Stimulated activated CD4-positive, alpha-beta T cell treated with anti-CD3 and anti-CD28 coated beads, Interleukin-4, amount 100 ng/mL, for 24 hours (primary cell): ENCODE data around the gene TMEM125.

Source experiments
- DNase-seq: peaks from one replicate; pipeline ENCODE4 v3.0.0-alpha.2; 2020

The TMEM125 gene

DNA sequence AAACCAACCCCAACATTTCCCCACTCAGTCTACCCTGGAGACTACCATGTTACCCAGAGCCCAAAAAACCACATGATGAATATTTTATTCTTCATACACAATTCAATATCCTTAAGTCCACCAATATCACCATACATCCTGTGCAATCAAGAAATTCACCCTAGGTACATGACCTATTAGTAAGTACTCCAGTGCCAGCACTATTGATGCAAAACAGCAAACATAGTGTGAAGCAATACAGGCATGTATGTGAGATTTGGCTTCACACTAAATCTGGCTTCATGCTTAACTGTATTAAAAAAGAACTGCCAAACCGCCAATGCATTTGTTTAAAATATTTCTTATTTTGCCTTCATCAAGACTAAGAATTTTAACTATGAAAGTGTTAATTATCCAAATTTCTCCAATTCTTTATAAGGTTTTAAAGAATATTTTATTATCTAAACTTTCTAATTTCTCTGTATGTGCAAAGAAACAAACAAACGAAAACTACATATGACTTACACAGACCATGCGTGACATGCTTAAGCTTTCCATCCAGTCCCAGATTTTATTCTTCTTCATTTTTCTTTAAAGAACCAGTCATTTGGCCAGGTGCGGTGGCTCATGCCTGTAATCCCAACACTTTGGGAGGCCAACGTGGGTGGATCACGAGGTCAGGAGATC, 22.4 kb upstream of the TMEM125 start:
- no peak for DNase-seq

DNA sequence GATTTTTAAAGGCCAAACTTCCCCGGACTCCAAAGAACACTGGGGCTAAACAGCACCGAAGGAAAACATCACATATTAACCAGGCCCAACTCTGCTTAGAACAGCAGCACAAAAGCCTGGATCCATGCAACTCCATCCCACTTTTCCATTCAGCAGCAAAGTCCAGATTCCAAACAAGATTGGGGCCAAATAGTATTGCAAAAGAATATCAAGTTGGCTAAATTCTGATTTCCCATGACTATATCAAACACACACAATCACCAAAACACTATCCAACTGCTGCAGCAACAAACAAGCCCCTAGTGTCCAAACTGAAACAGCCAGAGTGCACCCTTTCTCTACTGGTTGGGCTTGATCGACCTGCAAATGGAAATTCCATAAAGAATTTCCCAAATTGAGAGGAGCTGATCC, 19.4 kb upstream of the TMEM125 start:
- DNase-seq, result no peak

DNA sequence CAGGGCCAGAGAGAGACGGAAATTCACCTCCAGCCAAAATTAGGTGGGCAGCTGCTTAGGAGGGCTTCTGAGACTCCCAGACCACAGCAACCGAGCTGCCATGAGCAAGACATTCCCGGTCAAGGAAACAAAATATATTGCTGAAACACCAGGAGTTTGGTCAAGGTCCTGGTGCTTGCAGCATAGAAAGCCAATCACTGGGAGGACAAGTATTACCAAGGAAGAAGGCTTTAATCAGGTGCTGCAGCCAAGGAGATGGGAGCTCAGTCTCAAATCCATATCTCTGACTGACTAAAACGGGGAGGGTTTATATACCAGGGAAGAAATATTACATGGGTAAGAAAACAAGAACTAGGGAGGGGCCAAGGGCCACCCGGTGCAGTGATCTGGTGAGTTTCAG, 18.8 kb upstream of the TMEM125 start:
- no peak for DNase-seq

DNA sequence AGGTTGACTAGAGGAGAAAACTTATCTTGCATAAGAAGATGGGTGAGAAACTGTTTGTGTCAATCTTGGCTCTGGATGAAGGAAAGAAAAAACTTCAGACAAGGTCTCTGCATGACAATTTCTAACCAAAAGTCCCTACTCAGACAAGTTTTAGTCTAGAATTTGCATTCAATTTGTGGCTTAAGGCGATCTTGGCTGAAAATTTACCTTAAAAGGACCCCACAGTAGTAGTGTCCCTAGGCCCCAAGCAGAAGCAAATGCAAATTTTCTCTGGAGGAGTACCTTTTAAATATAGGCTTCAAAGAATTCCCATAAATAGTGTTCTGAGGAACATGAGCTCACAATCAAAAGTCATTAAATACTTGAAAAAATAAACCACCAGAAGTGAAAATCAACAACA, 17.6 kb upstream of the TMEM125 start:
- no peak for DNase-seq

DNA sequence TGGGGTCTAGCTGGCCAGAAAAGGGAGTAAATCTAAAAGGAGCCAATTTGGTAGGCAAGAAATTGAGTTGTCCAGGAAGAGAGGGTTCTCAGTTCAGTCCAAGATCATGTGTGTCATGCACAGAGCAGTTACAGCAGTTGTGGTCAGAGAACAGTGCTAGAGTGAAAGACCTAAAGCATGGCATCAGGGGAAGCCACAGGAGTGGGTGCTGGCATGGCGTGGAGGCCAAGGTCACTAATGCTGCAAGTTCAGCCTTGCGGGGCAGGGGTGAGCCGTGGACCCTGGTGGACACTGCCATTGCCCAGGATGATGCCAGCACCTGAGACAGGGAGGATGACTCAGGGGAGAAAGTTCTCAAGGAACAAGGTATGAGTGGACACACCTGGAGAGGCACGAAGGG, 16.6 kb upstream of the TMEM125 start:
- DNase-seq, result no peak

DNA sequence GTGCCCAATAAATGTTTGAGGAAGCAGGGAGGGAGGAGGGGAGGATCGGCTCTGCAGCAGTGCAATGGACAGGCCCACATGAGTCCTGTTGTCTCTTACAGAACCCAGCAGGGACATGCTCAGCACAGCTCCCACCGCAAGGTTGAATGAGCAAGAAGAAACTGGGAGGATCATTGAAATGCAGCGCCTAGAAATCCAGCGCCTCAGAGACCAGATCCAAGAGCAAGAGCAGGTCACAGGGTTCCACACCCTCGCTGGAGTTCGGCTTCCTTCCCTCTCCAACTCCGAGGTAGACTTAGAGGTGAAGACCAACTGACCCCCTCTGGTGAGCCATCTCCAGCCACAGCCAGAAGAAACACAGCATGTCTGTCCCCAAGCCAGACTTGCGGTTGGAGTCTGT, 15.9 kb upstream of the TMEM125 start:
- DNase-seq, result no peak

DNA sequence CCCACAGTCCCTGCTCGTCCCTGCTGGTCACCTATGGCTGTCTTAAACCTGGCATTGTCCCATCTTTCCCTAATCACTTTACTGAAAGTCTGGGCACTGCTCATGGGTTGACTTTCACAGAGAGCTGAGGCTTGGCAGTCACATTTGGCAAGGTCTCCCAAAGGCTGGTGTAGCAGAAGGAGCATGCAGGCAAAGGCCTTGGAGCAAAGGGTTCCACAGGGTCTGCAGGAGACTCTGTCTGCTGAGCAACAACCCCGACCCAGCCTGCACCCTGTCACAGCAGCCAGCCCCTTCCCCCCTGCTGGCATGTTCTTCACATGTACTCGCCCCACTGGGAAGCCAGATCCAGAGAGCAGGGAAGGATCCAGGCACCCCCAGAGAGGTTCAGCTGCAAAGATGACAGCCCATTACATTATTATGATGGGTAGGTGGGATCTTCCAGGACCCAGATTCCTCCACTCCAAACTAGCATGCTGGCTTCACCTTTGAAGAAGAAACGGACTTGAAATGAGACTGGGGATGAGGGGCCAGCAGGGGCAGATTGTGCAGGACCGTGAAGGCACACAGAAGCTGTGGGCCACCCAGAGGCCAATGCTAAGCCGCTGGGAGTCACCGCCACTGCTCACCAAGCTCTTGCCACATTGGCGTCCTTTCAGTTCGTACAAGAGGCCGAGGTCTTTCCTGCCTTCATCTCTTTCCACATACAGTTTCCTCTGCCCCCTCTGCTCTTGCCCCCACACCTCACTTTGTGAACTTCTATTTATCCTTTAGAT, 14.2 kb upstream of the TMEM125 start:
- no peak for DNase-seq

DNA sequence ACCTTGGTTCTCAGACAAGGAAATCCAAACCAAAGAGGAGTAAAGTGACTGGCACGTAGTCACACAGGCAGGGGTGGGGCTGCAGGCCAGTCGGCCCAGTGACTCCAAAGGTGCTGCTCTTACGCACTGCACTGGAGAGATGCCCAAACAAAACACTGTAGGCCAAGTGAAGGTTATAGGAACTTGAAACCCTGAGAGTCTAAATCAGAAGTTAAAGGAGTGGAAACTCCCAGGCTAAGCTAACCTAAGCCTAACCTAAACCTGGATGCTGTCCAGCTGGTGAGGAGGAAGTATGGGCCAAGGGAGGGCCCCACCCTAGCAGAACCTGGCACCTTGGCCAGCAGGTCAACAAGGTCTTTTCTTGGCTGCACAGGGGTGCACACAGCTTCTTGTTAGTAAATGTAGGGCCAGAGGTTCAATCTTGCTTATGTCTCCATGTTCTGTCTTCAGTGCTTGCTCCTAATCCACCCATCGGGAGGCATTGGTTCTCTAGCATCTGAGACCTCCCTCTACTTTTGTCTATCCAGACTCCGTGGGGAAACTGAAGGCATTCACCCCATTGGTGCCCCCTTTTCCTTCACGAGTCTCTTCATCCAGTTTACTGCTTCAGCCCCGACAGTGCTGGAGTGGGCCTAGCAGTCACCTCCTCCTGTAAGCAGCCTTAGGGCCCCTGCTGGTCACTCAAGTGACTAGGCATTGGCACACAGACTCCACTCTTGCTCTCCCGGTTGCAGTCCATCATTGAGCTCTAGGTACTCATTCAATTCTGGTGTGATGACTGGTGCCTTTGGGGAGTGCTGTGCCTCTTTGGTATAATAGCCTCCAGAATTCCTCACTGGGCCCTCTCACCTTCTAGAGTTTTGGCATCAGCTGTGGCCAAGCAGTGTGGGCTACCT, 12.9 kb upstream of the TMEM125 start:
- DNase-seq, result no peak

DNA sequence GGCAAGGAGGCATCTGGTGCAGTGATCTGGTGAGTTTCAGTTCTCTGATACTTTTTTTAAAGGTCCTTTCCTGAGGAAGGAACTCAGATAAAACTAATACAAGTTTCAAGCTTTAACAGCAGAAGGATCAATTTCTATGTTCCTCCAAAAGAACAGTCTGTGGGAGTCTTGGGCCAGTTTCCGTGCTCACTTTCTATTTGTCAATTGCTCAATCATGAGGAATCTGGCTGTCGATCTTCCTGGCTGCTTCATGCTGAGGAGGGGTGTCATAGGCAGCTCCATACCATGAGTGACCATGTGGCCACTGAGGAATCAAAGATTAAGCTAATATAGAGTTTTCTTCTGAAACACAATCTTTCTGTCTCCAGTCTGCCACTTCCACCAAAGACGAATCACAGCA, 11.4 kb upstream of the TMEM125 start:
- no peak for DNase-seq

DNA sequence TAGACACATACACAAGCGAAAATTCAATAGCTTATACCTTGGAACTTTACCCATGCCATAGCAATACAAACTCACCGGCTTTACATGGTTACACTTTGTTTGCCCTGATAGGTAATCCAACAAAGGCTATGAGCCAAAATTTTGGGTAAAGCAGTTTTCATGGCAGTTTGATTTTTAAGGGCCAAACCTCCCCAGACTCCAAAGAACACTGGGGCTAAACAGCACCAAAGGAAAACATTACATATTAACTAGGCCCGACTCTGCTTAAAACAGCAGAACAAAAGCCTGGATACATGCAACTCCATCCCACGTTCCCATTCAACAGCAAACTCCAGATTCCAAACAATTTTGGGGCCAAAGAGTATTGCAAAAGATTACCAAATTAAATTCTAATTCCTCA, 4.4 kb upstream of the TMEM125 start:
- no peak for DNase-seq

DNA sequence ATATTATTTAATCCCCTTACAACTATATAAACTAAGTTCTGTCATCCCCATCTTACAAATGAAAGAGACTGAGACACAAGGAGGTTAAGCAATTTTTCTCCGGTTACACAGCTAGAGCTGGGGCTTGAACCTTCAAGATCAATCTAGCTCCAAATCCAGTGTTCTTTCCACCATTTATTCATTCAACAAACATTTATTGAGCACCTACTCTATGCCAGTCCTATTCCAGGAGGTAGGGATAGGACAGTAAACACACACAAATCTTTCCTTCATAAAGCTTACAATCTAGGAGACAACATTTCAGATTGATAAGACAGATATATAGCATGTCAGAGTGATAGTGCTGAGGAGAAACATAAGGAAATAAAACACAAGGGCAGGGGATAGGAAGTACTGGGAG, 2.9 kb upstream of the TMEM125 start:
- no peak for DNase-seq

DNA sequence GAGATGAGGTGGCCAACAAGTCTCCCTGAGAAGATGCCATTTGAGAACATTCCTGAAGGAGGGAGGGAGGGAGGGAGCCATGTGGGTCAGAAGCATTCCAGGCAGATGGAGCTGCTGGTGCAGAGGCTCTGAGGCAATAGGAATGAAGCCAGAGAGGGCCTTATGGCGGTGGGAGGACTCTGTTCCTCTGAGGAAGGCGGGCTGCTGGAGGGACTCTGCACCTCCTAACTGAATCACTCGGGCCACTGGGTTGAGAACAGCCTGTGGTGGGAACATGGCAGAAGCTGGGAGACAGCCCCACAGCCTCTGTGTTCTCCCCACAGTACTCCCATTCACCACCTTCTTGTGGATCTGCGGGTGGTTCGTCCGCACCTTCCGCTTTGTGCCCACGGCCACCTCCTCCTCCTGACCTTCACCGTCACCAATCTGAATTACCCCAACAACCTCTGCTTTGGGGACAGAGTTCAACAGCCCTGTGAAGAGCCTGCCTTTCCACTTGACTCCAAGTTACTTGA, 2.4 kb upstream of the TMEM125 start:
- no peak for DNase-seq

DNA sequence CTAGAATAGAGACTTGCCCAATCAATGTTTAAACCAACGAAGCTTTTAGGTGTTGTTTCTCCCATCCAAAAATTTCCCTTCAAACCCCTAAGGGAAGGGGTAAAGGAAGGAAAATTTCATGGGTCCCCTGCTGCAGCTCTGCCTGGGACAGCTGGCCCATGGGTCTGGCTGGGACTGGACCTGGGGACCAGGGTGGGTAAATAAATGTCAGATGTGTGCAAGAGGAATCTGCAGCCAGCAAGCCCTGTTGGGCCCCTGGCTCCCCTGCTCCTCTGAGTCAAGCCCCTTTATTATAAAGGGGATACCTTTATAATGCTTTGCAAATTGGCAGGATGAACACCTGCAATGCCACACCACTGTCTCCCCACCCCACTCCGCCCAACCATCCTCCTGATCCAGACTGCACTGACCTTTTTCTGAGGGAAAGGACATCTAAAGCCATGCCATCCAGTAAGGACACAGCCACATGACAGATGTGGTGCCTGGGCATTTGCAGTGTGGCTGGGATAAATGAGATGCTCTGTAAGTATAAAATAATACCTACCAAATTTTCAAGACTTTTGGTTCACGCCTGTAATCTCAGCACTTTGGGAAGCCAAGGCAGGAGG, 1.9 kb upstream of the TMEM125 start:
- no peak for DNase-seq

DNA sequence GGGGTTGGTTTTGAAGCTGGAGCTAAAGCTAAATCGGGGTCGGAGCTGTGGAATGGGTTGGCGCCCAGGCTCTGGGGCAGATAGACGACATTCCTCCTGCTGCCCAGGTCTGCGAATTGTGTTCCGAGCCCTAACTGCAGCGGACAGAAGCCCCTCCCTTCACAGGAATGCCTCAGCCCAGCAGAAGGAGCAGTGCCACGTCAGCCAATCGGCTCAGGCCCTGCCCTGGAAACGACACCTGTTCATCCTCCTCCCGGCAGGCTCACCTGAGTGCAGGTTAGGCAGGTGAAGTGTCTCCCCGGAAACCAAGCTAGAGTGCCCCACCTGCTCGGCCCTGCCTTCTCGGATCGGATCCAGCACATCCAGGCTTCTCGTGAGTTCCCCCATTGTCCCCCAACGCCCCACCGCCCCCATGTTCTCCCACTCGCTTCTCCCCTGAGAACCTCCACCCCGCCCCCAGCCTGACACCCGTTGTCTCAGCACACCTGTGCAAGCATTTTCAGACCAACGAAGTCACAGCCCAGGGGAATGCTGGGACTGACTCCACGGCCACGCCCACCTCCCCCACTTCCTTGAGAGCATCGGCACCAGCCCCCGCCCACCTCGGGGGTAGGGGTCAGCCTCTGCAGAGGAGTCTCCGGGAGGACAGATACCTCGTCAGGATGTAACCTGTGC, 775 bp downstream of the TMEM125 start:
- DNase-seq, result no peak

DNA sequence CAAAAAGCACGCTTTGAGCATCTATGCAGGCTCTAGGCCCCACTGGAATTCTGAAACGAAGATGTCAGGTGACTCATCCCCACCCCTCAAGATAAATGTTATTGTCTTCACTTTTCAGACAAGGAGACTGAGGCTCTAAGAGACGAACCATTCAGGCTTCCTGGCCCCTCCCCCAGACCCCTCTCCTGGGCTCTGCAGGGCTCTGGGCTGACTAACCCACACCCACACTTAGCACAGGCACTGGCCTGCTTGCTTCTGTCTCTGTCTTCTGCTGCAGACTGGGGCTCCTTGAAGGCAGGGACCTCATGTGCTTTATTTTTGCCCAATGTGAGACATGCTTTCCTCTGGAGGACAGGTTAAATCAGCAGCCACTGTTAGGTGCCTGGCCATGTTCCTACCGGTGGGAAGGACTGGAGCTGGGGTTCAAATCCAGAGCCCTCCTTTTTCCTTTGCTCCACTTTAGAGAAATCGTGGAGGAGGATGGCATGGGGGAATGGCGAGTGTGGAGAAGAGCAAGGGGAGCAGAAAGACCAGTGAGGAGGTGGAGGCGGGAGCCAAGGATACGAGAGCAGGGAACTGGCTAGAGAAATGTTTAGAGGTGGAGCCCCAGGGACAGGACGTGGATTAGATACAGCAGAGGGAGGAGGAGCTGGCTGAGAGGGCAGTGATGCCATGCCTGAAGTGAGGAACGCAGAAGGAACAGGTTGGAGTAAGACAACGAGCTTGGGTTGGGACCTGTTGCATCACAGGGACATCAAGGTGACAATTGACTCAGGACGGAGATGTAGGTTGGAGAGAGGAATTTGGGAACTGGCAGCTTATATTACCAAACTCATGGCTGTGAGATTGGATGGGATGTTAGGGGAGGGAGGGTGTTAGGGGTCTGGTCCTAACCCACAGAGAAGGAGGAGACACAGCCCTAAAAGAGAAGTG, 1.7 kb downstream of the TMEM125 start:
- no peak for DNase-seq

DNA sequence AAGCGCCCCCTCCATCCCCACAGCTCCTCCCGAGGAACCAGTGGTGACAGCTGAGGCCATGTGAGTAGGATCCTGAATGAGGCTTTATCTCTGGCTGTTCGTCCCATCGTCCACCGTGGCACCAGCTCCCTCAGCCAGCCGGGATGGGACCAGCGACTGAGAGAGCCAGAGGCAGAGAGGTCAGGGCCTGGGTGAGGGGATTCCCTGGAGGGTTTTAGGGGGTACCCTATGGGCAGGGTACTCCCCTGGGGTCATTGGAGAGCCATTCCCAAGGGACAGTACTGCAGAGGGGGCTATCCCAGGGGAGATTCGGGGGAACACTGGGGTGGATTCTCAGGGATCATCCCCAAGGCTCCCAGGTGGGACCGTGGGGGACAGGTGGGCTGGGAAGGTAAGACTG, 2.4 kb downstream of the TMEM125 start:
- DNase-seq, result no peak

DNA sequence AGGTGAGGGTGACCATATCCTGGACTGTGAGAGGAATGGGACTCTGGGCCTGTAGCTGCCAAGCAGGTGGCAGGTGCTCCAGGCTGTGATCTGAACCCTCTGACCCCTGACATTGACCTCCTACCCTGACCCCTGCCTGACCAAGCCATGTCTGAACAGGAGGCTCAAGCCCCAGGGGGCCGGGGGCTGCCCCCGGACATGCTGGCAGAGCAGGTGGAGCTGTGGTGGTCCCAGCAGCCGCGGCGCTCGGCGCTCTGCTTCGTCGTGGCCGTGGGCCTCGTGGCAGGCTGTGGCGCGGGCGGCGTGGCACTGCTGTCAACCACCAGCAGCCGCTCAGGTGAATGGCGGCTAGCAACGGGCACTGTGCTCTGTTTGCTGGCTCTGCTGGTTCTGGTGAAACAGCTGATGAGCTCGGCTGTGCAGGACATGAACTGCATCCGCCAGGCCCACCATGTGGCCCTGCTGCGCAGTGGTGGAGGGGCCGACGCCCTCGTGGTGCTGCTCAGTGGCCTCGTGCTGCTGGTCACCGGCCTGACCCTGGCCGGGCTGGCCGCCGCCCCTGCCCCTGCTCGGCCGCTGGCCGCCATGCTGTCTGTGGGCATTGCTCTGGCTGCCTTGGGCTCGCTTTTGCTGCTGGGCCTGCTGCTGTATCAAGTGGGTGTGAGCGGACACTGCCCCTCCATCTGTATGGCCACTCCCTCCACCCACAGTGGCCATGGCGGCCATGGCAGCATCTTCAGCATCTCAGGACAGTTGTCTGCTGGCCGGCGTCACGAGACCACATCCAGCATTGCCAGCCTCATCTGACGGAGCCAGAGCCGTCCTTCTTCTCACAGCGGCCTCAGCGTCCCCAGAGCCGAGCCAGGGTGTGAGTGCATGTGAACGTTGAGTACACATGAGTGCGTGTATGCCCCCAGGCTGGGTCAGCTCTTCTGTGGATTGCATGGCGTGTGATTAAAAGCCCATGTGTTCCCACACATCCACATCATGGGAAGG, 3.1 kb downstream of the TMEM125 start:
- DNase-seq, result no peak

DNA sequence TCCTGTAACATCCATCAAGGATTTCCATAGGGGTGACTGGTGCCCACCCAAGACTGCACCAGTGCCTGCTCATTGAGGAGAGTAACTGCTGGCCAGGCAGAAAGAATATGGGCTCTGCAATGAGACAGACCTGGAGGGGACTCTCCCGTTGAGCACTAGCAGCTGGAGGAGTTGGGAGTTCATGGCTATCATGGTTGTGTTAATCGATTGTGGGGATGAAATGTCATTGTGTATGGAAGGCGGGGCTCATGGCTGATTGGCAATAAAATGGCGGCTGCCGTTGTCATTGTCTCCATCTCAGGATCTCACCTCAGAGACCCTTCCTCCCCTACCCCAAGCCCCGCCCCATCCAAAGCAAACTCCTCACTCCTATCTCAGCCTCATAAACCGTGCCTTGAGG, 3.9 kb downstream of the TMEM125 start:
- no peak for DNase-seq

DNA sequence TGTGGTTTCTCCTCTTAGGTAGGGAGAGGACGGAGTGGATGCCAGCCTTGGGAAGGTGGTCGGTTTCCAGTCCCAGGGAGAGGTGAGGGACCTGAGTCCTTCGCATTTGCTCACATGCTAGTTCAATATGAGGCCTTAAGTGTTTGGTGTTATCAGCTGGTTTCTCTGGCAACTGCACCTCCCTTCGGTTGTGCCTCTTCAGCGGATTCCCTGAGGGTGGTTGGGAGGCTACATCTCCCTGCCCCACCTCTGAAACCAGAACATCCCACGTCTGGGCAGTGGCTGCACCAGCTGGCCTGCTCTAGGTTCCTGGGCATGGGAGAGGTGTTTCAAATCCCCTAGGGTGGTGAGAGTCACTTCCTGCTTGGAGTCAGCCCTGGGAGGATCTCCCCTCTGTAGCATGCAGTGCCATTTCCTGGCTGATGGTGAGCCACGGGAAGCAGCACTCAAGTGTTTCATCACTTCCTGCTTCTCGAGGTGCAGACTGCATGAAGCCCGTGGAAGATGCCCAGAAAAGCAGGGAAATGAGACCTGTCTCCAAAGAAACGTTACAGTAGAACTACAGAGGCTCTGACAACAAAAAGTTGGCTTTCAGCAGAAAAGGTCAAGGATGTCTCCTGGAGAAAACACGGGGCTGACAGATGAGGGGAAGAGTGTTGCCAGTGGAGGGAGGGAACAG, 4.5 kb downstream of the TMEM125 start:
- DNase-seq, result peak; percentile 19
